HG03378 (cell line): ENCODE results near the gene STARD3.

Experiments used
- ATAC-seq: cut with Tn5 transposase; IDR thresholded peaks from one replicate; pipeline ENCODE4 v1.9.1; 2021; ENCODE audit warnings: mild to moderate bottlenecking, moderate library complexity; ENCODE audit not compliant: unreplicated experiment

STARD3 gene

GRCh38 chr17:39603304-39604016, 33.5 kb upstream of the STARD3 start:
- no peak for ATAC-seq

DNA sequence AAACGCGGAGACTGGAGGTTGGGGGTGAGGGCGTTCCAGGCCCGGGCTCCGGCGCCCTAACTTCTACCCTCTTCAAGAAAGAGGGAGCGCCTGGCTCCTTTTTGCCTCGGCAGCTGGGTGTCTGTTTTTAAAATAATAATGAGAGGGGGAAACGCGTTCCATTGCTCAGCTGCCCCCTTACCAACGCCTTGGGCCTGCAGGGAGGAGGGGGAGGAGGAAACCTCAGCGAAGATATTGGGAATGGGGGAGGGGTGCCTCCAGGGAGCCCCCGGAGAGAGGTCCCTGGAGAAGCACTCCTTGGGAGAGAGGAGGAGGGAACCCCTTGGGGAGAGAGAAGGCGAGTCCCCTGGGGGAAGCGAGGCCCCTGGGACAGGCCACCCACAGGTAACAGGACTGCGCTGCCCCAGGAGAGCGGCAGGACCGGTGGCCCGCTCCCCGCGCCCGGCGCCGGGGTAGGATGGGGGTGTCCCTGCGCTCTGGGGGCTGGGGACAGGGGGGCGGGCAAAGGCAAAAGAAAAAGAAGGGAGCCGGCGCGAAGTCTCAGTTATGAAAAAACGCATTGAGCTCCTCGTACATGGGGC, 31.9 kb upstream of the STARD3 start:
- ATAC-seq: no peak

DNA sequence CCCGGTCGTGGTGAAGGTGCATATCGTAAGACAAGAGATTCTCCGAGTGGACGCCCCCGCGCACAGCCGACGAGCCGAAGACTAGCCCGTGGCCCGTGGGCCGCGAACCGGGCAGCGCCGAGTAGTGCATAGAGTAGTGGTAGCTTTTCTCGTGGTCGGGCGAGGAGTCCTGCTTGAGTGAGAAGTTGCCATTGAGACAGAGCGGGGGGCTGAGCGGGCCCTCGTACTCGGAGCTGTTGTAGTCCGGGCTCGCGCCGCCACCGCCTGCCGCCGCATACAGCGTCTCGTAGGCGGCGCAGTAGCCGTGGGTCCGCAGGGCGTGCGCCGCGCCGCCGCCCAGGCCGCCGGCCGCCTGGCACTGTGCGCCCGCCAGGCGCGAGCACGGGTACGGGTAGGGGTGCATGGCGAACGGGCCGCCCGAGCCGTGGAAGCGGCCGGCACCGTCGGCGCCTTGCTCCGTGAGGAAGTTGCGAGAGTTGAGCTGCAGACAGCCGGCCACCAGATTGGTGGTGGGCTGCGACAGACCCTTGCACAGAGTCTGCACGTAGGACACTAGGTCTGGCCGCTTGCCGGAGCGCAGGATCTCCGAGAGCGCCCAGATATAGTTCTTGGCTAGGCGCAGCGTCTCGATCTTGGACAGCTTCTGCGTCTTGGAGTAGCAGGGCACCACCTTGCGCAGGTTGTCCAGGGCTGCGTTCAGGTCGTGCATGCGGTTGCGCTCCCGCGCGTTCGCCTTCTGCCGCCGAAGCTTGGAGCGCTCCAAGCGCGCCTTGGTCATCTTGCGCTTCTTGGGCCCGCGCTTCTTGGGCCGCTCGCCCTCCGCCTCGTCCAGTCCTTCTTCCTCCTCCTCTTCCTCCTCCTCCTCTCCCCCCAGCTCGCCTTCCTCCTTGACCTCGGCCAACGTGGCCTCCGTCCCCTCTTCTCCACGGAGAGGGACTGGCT, 31.2 kb upstream of the STARD3 start:
- ATAC-seq: no peak

- ATAC-seq: no peak
Observed at GRCh38 chr17:39606434-39607056, 30.4 kb upstream of the STARD3 start.

- no peak for ATAC-seq
Observed at GRCh38 chr17:39607057-39607850, 29.7 kb upstream of the STARD3 start.

DNA sequence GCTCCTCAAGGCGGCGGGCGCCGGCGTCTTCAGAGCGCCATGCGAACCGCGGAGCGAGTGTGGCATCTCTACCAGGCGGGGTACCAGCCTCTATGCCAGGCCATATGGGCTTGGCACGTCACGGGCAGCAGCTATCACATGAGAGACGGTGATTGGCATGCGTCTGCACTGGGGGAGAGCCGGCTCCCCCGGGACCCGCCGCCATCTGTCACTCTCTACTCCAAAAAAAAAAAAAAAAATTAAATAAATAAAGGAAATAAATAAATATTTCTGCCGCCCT, 29.2 kb upstream of the STARD3 start, which contains the start of gene NEUROD2:
Gene NEUROD2, minus strand, starts transcription at position 70 of the 280 bp plus-strand sequence. CDS start 1,321 bp downstream, outside the sequence.
- no peak for ATAC-seq

- ATAC-seq: no peak
Observed at GRCh38 chr17:39608142-39608981, 28.6 kb upstream of the STARD3 start.

DNA sequence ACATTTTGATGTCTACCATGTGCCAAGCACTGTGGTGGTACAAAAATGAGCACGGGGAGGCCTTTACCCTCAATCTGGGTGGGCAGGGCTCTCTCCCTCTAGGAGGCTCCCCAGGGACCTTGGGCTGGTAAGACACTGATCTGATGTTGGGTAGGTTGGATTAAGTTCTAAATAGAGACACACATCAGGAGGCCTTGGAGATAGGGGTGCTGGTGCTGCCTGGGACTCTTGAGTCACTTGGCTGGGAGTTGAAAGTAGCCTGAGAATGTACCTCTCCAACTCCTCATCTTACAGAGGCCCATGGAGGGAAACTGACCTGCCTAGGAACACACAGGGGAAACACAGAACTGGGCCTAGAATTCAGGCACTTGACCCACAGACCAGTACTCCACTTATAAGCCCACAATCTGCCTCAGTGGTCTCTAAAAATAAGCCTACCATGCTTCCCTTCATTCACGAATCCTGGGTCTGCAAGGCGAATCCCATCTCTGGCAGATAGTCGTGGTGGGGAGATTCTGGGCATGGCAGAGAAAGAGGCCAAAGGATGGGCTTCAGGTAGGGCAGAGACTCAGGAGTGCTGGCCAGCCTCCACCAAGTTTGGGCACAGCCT, 27.4 kb upstream of the STARD3 start:
- no peak for ATAC-seq

- no peak for ATAC-seq
Observed at GRCh38 chr17:39611401-39612112, 25.4 kb upstream of the STARD3 start.

DNA sequence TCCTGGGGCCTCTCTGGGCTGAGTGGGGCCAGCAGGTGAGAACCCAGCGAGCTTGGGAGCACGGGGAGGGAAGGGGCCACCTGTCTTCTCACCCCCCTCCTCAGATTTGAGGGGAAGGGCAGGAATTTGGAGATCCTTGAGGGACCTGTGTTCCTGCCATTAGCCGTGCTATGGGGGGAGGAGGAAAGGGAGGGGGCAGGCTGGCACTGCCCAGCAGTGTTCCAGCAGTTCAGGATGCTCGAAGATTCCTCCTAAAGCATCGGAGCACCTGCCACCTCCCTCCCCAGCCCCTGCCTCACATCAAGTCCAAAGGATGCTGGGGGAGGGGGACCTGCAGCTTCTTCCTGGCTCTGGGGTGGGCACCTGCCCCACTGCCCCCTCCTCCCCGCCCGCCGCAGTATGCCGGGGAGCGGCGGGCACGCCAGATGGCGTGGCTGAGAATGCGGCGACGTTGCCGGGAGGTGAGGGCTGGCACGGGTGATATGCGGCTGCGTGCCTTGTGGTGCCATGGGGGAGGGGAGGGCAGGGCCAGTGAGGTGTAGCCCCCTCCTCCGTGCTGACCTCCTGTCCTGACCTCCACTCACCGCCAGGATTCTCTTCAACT, 24.6 kb upstream of the STARD3 start:
- no peak for ATAC-seq

DNA sequence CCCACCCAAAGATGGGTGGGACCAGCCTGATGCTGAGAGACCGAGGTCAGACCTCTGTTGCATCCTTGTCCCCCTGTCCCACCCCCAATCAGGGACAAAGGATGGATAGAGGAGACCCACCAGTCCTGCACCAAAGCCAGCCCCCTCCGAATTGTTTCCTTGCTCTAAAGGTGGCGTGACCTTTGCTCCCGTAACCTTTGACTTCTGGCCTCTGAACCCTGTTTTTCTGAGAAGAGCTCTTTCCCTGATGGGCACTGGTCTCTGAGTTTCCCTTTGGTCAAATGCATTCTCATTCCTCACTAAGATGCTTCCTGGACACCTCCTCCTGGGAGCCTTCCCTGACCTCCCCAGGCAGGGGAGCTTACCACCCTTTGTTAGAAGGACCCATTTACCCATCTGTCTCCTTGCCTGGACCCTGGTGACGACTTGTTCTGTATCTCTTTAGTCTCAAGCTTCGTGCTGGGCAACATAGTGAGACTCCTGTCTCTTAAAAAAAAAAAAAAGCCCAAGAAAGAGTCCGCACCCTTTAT, 23.9 kb upstream of the STARD3 start:
- no peak for ATAC-seq

DNA sequence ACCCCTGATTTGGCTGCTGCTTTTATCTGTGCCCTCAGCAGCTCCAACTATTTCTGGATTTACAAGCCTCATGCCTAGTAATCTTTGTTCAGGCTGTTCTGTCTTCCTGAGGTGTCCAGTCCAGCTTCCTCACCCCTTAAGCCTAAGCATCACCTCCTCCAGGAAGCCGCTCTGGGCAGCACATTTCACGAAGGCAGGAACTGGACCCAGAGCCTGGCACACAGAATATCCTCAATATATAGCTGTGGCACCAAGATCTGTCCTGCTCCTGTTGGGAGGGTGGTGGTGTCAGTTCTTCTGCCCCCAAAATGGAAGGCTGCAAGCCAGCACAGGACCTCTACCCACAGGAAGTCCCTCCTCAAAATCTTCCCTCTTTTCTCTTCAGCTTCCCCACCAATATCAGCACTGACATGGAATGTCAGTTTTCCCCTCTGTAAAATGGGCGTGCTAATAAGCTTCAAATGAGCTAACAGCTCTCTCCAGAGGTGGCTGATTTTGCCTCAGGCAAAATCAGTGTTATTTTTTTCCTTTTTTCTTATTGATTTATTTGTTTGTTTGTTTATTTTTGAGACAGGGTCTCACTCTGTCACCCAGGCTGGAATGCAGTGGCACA, 22.3 kb upstream of the STARD3 start:
- no peak for ATAC-seq

GRCh38 chr17:39615434-39615833, 21.5 kb upstream of the STARD3 start:
- no peak for ATAC-seq

DNA sequence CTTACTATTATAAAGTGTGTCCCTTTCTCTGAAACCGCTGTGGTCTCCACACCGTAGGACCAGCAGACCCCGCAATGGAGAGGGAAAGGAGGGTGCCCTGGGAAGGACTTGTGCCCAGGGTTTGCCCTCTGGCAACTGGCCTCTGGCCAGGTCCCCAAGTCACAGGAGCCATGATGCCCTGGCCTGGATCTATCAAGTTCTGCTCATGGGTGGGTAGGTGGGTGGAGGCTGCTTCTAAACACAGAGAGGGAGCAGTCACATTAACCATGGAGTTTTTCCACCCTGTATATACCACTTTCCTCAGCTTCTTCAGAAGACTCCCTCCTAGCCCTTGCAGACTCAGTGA, 19.9 kb upstream of the STARD3 start:
- ATAC-seq: no peak

DNA sequence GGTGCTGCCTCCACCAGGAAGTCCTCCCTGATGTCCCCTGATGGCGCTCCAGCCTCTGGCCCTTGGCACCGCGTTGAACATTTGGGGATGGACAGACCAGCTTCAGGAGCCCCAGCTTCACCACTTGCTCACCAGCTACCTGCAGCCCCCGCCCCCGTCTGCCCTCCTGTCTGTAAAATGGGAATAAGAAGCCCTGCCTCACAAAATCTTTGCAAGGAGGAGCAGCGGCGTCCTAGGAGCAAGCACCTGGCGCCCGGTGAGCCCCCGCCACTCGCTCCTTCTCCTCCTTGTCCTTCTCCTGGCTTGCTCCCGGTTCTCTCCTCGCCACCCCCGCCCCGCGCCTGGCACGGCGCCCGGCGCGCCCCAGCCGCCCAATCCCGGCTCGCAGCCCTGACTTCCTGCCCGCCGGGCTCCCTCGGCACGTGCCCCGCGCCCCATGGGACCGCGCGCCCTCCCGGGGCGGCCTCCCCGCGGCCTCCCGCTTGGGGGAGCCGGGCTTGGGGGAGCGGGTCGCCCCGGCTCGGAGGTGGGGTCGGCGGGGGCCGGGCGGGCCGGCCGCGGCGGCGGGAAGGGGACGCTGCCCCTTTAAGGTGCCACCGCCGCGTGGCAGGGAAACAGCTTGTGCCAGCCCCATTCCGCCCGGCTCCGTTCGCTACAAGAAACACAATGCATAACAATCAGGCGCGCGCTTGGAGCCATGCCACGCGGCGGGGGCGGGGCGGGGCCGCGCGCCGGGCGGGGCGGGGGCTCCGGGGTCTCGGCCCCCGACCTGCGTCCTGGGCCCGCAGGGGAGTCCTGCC, 19.3 kb upstream of the STARD3 start:
- no peak for ATAC-seq

DNA sequence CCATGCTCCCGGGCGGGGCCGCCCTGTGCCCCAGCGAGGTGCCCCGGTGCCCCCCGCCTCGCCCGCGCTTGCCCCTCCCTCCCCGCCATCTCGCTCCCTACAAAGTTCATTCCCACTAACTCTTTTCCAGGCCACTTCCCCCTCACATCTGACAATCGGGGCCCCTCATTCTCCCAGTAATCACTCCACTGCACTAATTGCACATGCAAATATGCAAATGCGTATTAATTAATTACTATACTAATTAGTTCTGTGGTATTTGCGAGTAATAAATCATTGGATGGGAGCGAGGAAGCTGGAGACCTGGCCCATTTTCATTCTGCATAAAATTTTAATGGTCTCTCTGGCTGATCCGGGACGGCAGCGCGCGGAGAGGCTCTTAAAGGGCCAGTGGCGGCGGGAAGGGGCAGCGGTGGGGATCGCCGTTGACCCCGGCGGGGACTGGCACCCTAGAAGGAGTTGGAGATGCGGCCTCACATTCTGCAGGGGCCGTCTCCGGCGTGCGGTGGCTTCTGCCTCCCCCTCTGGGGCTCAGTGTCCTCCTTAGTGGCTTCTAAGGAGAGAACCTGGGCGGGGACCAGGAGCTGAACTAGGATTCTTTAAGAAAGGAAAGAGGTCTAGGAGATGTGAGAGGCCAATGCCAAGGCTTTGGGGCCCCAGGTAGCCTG, 18.6 kb upstream of the STARD3 start:
- no peak for ATAC-seq
